Neural crest cell (in vitro differentiated cells): ENCODE results near the gene KCNN2. TPM values are rescaled to one million over a fixed set of nuclear protein-coding genes. Genes with fewer than 3 reads are reported as not detected.

Source experiments
- DNase-seq: peaks from one replicate; pipeline ENCODE4 v3.0.0; 2021; ENCODE audit warnings: low read depth, mixed read lengths, low spot score
- H3K27ac Mint-ChIP-seq: one replicate; pipeline ENCODE4 v1.8.0; 2021; ENCODE audit warnings: mild to moderate bottlenecking, mixed read lengths; ENCODE audit not compliant: unreplicated experiment
- H3K27me3 Mint-ChIP-seq: 2 replicates; pipeline ENCODE4 v1.8.0; 2021; ENCODE audit warnings: low read depth, mild to moderate bottlenecking, mixed read lengths
- H3K36me3 Mint-ChIP-seq: 2 replicates; pipeline ENCODE4 v1.8.0; 2021; ENCODE audit warnings: low read depth, mild to moderate bottlenecking, mixed read lengths
- H3K4me1 Mint-ChIP-seq: 2 replicates; pipeline ENCODE4 v1.8.0; 2021; ENCODE audit warnings: mixed read lengths
- H3K4me3 Mint-ChIP-seq: one replicate; pipeline ENCODE4 v1.8.0; 2021; ENCODE audit warnings: mild to moderate bottlenecking, mixed read lengths
- H3K9me3 Mint-ChIP-seq: 2 replicates; pipeline ENCODE4 v1.8.0; 2021; ENCODE audit warnings: mixed read lengths
- CTCF ChIP-seq: fragments of 200-600 bp; sonication (generic); conservative IDR thresholded peaks from 2 replicates; pipeline ENCODE4 v1.5.0; 2021; ENCODE audit warnings: antibody characterized with exemption, mild to moderate bottlenecking
- total RNA-seq: library from RNA; stranded (reverse); gene quantifications from 2 replicates; pipeline ENCODE4 v1.2.1, GENCODE V29; 2021

Gene KCNN2
- total RNA-seq, 1 donor from 2014 or later, result 1.9 TPM

DNA sequence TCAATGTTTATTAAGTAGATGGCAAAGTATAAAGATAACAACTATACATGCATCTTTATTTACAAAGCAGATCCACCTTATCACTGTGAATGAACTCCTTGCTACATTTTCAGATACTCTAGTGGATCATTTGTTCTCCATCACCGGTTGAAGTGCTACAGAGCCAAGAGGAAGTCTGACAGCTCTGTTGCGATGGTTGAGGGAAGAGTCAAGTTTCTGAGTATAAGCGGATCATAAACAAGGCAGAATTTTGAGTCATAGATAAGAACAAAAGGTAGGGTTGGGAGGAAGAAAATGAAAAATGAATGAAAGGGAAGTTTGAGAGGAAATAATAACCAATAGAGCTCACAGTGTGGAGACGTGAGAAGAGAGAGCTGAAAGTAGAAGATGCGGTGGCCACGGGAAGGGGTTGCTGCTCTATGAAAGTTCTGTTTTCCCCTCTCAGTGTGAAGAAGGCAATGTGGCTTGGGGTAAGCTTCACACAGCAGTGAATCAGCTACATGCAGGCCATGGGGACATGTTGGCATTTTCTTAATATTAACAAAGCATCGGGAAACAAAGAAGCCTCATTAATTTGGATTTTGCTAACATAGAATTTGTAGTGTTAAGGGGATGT is 30.8 kb upstream of the KCNN2 start:
- H3K4me1 Mint-ChIP-seq, result no peaks in the 10 kb centered on the region

DNA sequence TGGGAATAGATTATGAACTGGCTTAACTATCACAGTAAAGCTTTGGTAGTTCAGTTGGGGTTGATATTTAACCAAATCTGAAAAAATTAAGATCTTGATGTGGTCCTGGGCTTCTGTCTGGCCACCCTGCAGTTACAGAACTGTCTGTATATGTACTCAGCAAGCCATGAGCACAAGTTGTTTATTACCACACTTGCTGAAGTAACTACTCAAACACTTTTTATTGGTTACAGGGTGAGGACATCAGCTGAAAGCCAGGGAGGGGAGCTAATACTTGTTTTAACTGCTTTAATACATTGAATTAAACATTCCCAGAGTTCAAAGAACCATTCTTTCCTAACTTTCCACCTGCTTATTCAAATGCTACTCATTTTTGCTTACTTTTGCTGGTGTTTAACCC is 29.4 kb upstream of the KCNN2 start:
- H3K27me3 Mint-ChIP-seq, result no peaks in the 10 kb centered on the region
- H3K4me3 Mint-ChIP-seq, result no peak overlapping the region
- H3K9me3 Mint-ChIP-seq, result peaks cover 2% of the 10 kb centered on the region
- no peaks in the 10 kb centered on the region for H3K36me3 Mint-ChIP-seq
- TF ChIP-seq CTCF, result no peak
- DNase-seq, result no peak
- H3K27ac Mint-ChIP-seq, result no peak overlapping the region
- H3K4me1 Mint-ChIP-seq, result no peaks in the 10 kb centered on the region

More for the DNA sequence above, 30.8 kb upstream of the KCNN2 start:
- Mint-ChIP-seq H3K36me3 (no peaks in the 10 kb centered on the region), H3K27ac (no peak overlapping the region), H3K4me3 (no peak overlapping the region), H3K9me3 (no peaks in the 10 kb centered on the region), H3K27me3 (no peaks in the 10 kb centered on the region)
- TF ChIP-seq CTCF, result no peak
- DNase-seq, result no peak

- Mint-ChIP-seq H3K4me1 (no peaks in the 10 kb centered on the region), H3K4me3 (no peak overlapping the region), H3K27me3 (no peaks in the 10 kb centered on the region), H3K9me3 (peaks cover 2% of the 10 kb centered on the region), H3K36me3 (no peaks in the 10 kb centered on the region), H3K27ac (no peak overlapping the region)
- TF ChIP-seq CTCF, result no peak
- DNase-seq, result no peak
Measured at GRCh38 chr5:114332925-114333324, 28.9 kb upstream of the KCNN2 start.

- no peaks in the 10 kb centered on the region for H3K27me3 Mint-ChIP-seq
- DNase-seq, result no peak
- TF ChIP-seq CTCF, result no peak
- H3K27ac Mint-ChIP-seq, result no peak overlapping the region
- H3K4me1 Mint-ChIP-seq, result no peaks in the 10 kb centered on the region
- no peaks in the 10 kb centered on the region for H3K36me3 Mint-ChIP-seq
- no peak overlapping the region for H3K4me3 Mint-ChIP-seq
- H3K9me3 Mint-ChIP-seq, result peaks cover 7% of the 10 kb centered on the region
Measured at GRCh38 chr5:114335391-114335790, 26.5 kb upstream of the KCNN2 start.

GRCh38 chr5:114339108-114339507 is 22.8 kb upstream of the KCNN2 start:
- no peak overlapping the region for H3K27ac Mint-ChIP-seq
- no peak overlapping the region for H3K4me3 Mint-ChIP-seq
- no peak for TF ChIP-seq CTCF
- no peaks in the 10 kb centered on the region for H3K4me1 Mint-ChIP-seq
- peaks cover 7% of the 10 kb centered on the region for H3K9me3 Mint-ChIP-seq
- no peak for DNase-seq
- peaks cover 7% of the 10 kb centered on the region for H3K27me3 Mint-ChIP-seq
- H3K36me3 Mint-ChIP-seq, result no peaks in the 10 kb centered on the region
